Ishikawa (cell line): ENCODE measurements around the gene IFNG-AS1.

ENCODE experiments used
- EP300 ChIP-seq: IDR thresholded peaks from 2 replicates; pipeline ENCODE4 v1.6.1; 2012; ENCODE audit warnings: borderline replicate concordance
- FOXM1 ChIP-seq: IDR thresholded peaks from 2 replicates; pipeline ENCODE4 v1.6.1; 2012; ENCODE audit warnings: low read depth, borderline replicate concordance
- NFIC ChIP-seq: IDR thresholded peaks from 2 replicates; pipeline ENCODE4 v1.6.1; 2012
- TCF12 ChIP-seq: IDR thresholded peaks from 2 replicates; pipeline ENCODE4 v1.6.1; 2012; ENCODE audit warnings: low read depth
- YY1 ChIP-seq: IDR thresholded peaks from 2 replicates; pipeline ENCODE4 v1.6.1; 2012; ENCODE audit warnings: low read depth

DNA sequence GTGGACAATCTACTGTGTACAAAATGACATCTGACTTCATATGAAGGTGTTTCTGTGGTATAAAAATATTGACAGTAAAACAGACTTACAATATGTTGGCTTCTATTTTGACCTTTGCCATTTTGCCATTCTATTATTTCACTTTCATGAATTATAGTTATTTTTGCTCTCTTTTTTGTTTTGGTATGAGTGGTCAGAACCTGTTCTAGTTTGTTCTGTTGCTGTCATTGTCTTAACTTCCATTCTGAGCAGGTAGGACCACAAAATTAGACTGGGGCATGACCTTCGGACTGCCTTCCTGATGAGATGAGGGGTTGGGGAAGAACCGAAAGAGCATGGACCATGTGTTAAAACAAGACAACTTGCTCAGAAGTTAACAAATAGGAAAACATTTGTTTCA is 36.5 kb upstream of the IFNG-AS1 start:
- no peak for TF ChIP-seq FOXM1
- no peak for TF ChIP-seq YY1
- no peak for TF ChIP-seq EP300
- TF ChIP-seq TCF12 = no peak
- no peak for TF ChIP-seq NFIC
